ENCODE results near the gene KCND3. TPM values are rescaled to one million over a fixed set of nuclear protein-coding genes. Genes with fewer than 3 reads are reported as not detected.

KCND3 gene
- total RNA-seq, 1 donor from 2014 or later = 0.81 TPM

DNA sequence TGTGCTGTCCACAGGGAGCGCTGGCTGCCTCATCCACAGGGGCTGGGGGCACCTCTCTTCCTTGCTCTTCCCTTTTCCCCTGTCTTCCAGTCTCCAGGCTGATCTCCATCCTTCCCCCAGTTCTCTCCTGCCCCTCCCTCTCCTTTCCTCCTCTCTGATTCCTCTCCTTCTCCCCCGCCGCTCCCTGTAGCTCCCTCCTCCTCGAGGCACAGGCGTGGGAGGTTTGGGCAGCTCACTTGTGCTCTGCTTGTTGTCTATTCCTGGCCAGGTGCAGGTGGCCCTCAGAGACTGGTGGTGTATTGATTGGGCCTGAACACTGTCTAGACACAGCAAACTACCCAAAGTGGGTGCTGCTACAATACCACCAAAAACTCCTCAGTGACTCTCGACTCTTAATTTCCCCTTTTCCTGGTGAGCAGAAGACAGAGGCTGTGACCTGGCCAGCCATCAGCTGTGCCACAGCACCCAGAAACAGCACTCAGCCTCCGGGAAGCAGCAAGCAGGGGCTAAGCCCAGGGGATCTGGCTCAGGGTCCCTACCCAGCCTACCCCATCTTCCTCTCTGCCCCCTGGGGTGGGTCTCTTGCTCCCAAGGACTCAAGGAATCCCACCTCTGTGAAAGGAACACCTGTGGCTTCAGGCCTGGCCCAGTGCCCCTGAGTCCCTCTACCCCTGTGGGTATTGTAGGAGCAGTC, 140.5 kb downstream of the KCND3 start:
- DNase-seq (ENCODE audit: low spot score, unreplicated experiment) = no peak
- no peak overlapping the region for H3K4me3 Mint-ChIP-seq (ENCODE audit: low read depth)
- TF ChIP-seq, protein P1, sequence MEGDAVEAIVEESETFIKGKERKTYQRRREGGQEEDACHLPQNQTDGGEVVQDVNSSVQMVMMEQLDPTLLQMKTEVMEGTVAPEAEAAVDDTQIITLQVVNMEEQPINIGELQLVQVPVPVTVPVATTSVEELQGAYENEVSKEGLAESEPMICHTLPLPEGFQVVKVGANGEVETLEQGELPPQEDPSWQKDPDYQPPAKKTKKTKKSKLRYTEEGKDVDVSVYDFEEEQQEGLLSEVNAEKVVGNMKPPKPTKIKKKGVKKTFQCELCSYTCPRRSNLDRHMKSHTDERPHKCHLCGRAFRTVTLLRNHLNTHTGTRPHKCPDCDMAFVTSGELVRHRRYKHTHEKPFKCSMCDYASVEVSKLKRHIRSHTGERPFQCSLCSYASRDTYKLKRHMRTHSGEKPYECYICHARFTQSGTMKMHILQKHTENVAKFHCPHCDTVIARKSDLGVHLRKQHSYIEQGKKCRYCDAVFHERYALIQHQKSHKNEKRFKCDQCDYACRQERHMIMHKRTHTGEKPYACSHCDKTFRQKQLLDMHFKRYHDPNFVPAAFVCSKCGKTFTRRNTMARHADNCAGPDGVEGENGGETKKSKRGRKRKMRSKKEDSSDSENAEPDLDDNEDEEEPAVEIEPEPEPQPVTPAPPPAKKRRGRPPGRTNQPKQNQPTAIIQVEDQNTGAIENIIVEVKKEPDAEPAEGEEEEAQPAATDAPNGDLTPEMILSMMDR (IDR thresholded peaks at IDR 0.05; ENCODE audit: unreplicated experiment) = no peak
- H3K27me3 Mint-ChIP-seq = peaks cover 26% of the 10 kb centered on the region
- H3K27ac Mint-ChIP-seq = no peak overlapping the region
- H3K4me1 Mint-ChIP-seq (ENCODE audit: low read depth) = peaks cover 21% of the 10 kb centered on the region
- no peaks in the 10 kb centered on the region for H3K36me3 Mint-ChIP-seq (ENCODE audit: insufficient read depth)
- H3K9me3 Mint-ChIP-seq (ENCODE audit: low read depth) = no peaks in the 10 kb centered on the region

DNA sequence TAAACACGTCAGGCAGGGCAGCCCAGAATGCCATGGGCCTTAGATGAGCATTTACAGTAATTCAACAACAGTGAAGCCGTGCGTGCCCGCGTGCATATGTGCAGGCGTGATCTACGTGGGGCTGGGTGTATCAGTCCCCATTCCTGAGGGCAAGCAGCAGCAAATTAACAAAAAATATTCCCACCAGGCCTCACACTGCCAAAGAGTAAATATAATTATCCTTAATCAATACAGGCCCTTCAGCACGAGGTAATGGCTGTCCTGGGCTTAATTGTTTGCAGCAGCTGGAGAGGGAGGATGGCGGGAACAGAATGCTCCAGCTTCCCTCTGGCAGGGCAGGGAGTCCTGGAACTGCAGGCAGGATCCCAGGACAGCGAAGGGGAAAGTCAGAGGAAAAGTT, 142.0 kb downstream of the KCND3 start:
- Mint-ChIP-seq H3K4me3 (ENCODE audit: low read depth) (no peak overlapping the region), H3K27me3 (peaks cover 24% of the 10 kb centered on the region), H3K4me1 (ENCODE audit: low read depth) (peaks cover 21% of the 10 kb centered on the region), H3K36me3 (ENCODE audit: insufficient read depth) (no peaks in the 10 kb centered on the region), H3K27ac (peak overlapping the region; percentile 22), H3K9me3 (ENCODE audit: low read depth) (no peaks in the 10 kb centered on the region)
- TF ChIP-seq, protein P1 (IDR thresholded peaks at IDR 0.05; ENCODE audit: unreplicated experiment) = no peak
- no peak for DNase-seq (ENCODE audit: low spot score, unreplicated experiment)

DNA sequence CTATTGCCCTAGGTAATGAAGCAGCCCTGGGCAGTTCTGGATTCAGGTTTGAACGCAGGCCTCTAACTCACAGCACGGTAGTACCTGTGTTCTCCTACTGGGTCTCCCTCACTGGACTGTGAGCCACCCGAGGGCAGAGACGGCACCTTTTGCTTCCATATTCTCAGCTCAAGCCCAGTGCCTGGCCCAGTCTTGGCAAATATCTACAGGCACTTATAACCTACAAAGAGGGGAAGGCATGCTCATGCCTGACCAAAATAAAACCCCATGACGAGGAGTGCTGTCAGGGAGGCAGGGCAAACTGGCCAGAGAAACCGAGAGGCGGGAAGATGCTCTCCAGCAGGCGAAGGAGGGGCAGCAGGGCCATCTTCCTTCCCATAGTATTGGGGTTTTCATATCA, 142.6 kb downstream of the KCND3 start:
- no peak for DNase-seq (ENCODE audit: low spot score, unreplicated experiment)
- Mint-ChIP-seq H3K4me3 (ENCODE audit: low read depth) (no peak overlapping the region), H3K36me3 (ENCODE audit: insufficient read depth) (no peaks in the 10 kb centered on the region), H3K27me3 (peaks cover 24% of the 10 kb centered on the region), H3K4me1 (ENCODE audit: low read depth) (peaks cover 21% of the 10 kb centered on the region), H3K9me3 (ENCODE audit: low read depth) (no peaks in the 10 kb centered on the region), H3K27ac (no peak overlapping the region)
- TF ChIP-seq, protein P1 (IDR thresholded peaks at IDR 0.05; ENCODE audit: unreplicated experiment) = no peak

DNA sequence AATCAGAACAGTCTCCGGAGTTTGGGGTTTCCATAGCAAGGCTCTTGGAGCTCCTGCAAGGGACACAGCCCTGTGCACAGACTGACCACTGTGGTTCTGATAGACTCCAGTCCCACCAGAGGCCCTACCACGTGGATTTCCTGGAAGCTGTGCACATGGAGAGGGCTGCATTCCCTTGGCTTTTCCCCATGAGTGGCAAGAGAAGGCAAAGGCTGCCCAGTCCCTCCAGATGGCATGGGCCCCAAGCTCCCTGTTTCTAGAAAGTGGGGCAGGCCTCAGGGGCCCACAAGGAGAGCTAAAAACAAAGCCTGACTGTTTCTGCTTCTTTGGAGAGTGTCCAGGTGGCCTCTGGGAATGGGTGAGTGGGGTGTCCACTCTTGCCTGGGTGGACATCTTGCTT, 146.3 kb downstream of the KCND3 start:
- no peak for DNase-seq (ENCODE audit: low spot score, unreplicated experiment)
- H3K9me3 Mint-ChIP-seq (ENCODE audit: low read depth) = no peaks in the 10 kb centered on the region
- H3K27ac Mint-ChIP-seq = no peak overlapping the region
- H3K4me3 Mint-ChIP-seq (ENCODE audit: low read depth) = no peak overlapping the region
- TF ChIP-seq, protein P1 (IDR thresholded peaks at IDR 0.05; ENCODE audit: unreplicated experiment) = no peak
- no peaks in the 10 kb centered on the region for H3K36me3 Mint-ChIP-seq (ENCODE audit: insufficient read depth)
- H3K27me3 Mint-ChIP-seq = peaks cover 28% of the 10 kb centered on the region
- H3K4me1 Mint-ChIP-seq (ENCODE audit: low read depth) = peaks cover 16% of the 10 kb centered on the region

DNA sequence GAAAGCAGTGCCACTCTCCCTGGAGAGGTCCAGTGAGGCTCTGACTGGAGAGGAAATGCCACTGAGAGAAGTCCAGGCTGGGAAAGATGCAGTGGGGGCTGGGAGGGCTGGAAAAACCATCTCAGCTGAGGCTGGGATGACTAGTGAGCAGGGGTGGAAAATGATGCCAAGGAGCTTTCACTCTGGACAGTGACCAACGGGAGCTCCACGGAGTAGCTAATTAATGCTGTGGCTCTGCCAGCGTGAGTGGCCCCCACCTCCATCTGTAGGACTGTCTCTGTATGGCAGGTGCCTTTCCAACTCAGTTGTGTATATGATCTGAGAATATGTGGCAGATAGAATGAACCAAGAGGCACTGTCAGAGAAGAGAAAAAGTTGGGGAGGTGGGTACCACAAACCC, 147.1 kb downstream of the KCND3 start:
- no peak for DNase-seq (ENCODE audit: low spot score, unreplicated experiment)
- no peaks in the 10 kb centered on the region for H3K36me3 Mint-ChIP-seq (ENCODE audit: insufficient read depth)
- H3K27me3 Mint-ChIP-seq = peaks cover 28% of the 10 kb centered on the region
- H3K4me3 Mint-ChIP-seq (ENCODE audit: low read depth) = no peak overlapping the region
- no peaks in the 10 kb centered on the region for H3K9me3 Mint-ChIP-seq (ENCODE audit: low read depth)
- TF ChIP-seq, protein P1 (IDR thresholded peaks at IDR 0.05; ENCODE audit: unreplicated experiment) = no peak
- H3K4me1 Mint-ChIP-seq (ENCODE audit: low read depth) = peaks cover 13% of the 10 kb centered on the region
- H3K27ac Mint-ChIP-seq = no peak overlapping the region

Measured in progenitor cell of endocrine pancreas (in vitro differentiated cells).